ENCODE results near the gene MTMR1. TPM values are rescaled to one million over a fixed set of nuclear protein-coding genes. Genes with fewer than 3 reads are reported as not detected.

The MTMR1 gene
- total and polyA plus RNA-seq, 2 experiments from 2014 or later, result 18.0 to 19.0 TPM

GRCh38 chrX:150768132-150768485 is 74.9 kb downstream of the MTMR1 start:
- no peaks in the 10 kb centered on the region for H3K4me1 ChIP-seq (ENCODE audit: insufficient read depth)
- H3K9me2 ChIP-seq (replicated peaks; ENCODE audit: insufficient read depth), result no peaks in the 10 kb centered on the region
- 83% methylated on average over 10 of the region's 10 CpGs for WGBS (ENCODE audit: low lambda C conversion rate, missing lambda C conversion rate)
- H3K4me3 ChIP-seq, result no peak overlapping the region
- no peaks in the 10 kb centered on the region for H3K9me3 ChIP-seq (ENCODE audit: low read depth)
- TF ChIP-seq CTCF (IDR thresholded peaks at IDR 0.05; ENCODE audit: poor library complexity) (no peak), EZH2phosphoT487 (IDR thresholded peaks at IDR 0.05; ENCODE audit: low read depth, severe bottlenecking, unreplicated experiment) (no peak)
- DNase-seq (ENCODE audit: low spot score), result peak; percentile 30
- no peaks in the 10 kb centered on the region for H3K79me2 ChIP-seq
- H3K27ac ChIP-seq, result peak overlapping the region; percentile 86
- H3K4me2 ChIP-seq, result no peak overlapping the region
- H3K27me3 ChIP-seq, result no peaks in the 10 kb centered on the region
- H4K20me1 ChIP-seq (ENCODE audit: insufficient read depth, poor library complexity, severe bottlenecking), result no peaks in the 10 kb centered on the region
- H3K36me3 ChIP-seq (replicated peaks; ENCODE audit: insufficient read depth, low read depth), result no peaks in the 10 kb centered on the region
- H2AFZ ChIP-seq, result no peak overlapping the region

GRCh38 chrX:150768580-150769190 is 75.5 kb downstream of the MTMR1 start:
- Histone ChIP-seq H3K4me2 (no peak overlapping the region), H2AFZ (no peak overlapping the region), H3K9me3 (ENCODE audit: low read depth) (no peaks in the 10 kb centered on the region), H3K9me2 (replicated peaks; ENCODE audit: insufficient read depth) (no peaks in the 10 kb centered on the region), H3K79me2 (no peaks in the 10 kb centered on the region), H3K36me3 (replicated peaks; ENCODE audit: insufficient read depth, low read depth) (no peaks in the 10 kb centered on the region), H3K27me3 (no peaks in the 10 kb centered on the region), H3K27ac (no peak overlapping the region), H3K4me1 (ENCODE audit: insufficient read depth) (no peaks in the 10 kb centered on the region), H4K20me1 (ENCODE audit: insufficient read depth, poor library complexity, severe bottlenecking) (no peaks in the 10 kb centered on the region), H3K4me3 (no peak overlapping the region)
- no peak for DNase-seq (ENCODE audit: low spot score)
- 95% methylated on average over 19 of the region's 19 CpGs for WGBS (ENCODE audit: low lambda C conversion rate, missing lambda C conversion rate)
- no peak for TF ChIP-seq EZH2phosphoT487 (IDR thresholded peaks at IDR 0.05; ENCODE audit: low read depth, severe bottlenecking, unreplicated experiment)
- TF ChIP-seq EZH2 (IDR thresholded peaks at IDR 0.05; ENCODE audit: borderline replicate concordance), result no peak
- TF ChIP-seq CTCF (IDR thresholded peaks at IDR 0.05; ENCODE audit: poor library complexity), result no peak

GRCh38 chrX:150769408-150769807 is 76.2 kb downstream of the MTMR1 start:
- H4K20me1 ChIP-seq (ENCODE audit: insufficient read depth, poor library complexity, severe bottlenecking), result no peaks in the 10 kb centered on the region
- H3K4me3 ChIP-seq, result no peak overlapping the region
- no peak for TF ChIP-seq CTCF (IDR thresholded peaks at IDR 0.05; ENCODE audit: poor library complexity)
- no peak for TF ChIP-seq EZH2 (IDR thresholded peaks at IDR 0.05; ENCODE audit: borderline replicate concordance)
- TF ChIP-seq EZH2phosphoT487 (IDR thresholded peaks at IDR 0.05; ENCODE audit: low read depth, severe bottlenecking, unreplicated experiment), result no peak
- no peak overlapping the region for H3K27ac ChIP-seq
- no peaks in the 10 kb centered on the region for H3K36me3 ChIP-seq (replicated peaks; ENCODE audit: insufficient read depth, low read depth)
- H3K9me2 ChIP-seq (replicated peaks; ENCODE audit: insufficient read depth), result no peaks in the 10 kb centered on the region
- H3K4me1 ChIP-seq (ENCODE audit: insufficient read depth), result no peaks in the 10 kb centered on the region
- no peak overlapping the region for H2AFZ ChIP-seq
- no peaks in the 10 kb centered on the region for H3K27me3 ChIP-seq
- no peak for DNase-seq (ENCODE audit: low spot score)
- H3K4me2 ChIP-seq, result no peak overlapping the region
- no peaks in the 10 kb centered on the region for H3K9me3 ChIP-seq (ENCODE audit: low read depth)
- WGBS (ENCODE audit: low lambda C conversion rate, missing lambda C conversion rate), result 94% methylated on average over 13 of the region's 13 CpGs
- H3K79me2 ChIP-seq, result no peaks in the 10 kb centered on the region

- H2AFZ ChIP-seq, result no peak overlapping the region
- 90% methylated on average over 16 of the region's 17 CpGs for WGBS (ENCODE audit: low lambda C conversion rate, missing lambda C conversion rate)
Measured at GRCh38 chrX:150770623-150771022, 77.4 kb downstream of the MTMR1 start.

More at GRCh38 chrX:150770623-150771022, 77.4 kb downstream of the MTMR1 start:
- TF ChIP-seq EZH2 (IDR thresholded peaks at IDR 0.05; ENCODE audit: borderline replicate concordance) (no peak), EZH2phosphoT487 (IDR thresholded peaks at IDR 0.05; ENCODE audit: low read depth, severe bottlenecking, unreplicated experiment) (no peak), CTCF (IDR thresholded peaks at IDR 0.05; ENCODE audit: poor library complexity) (no peak)
- H3K4me2 ChIP-seq, result no peak overlapping the region
- no peaks in the 10 kb centered on the region for H3K9me2 ChIP-seq (replicated peaks; ENCODE audit: insufficient read depth)
- H3K9me3 ChIP-seq (ENCODE audit: low read depth), result no peaks in the 10 kb centered on the region
- no peaks in the 10 kb centered on the region for H3K79me2 ChIP-seq
- H3K27ac ChIP-seq, result no peak overlapping the region
- DNase-seq (ENCODE audit: low spot score), result no peak
- no peaks in the 10 kb centered on the region for H4K20me1 ChIP-seq (ENCODE audit: insufficient read depth, poor library complexity, severe bottlenecking)
- H3K4me1 ChIP-seq (ENCODE audit: insufficient read depth), result no peaks in the 10 kb centered on the region
- no peaks in the 10 kb centered on the region for H3K27me3 ChIP-seq
- H3K4me3 ChIP-seq, result no peak overlapping the region
- no peaks in the 10 kb centered on the region for H3K36me3 ChIP-seq (replicated peaks; ENCODE audit: insufficient read depth, low read depth)
